GM18868 (cell line): ENCODE measurements around the gene CLEC11A.

ENCODE experiments used
- ATAC-seq: cut with Tn5 transposase; IDR thresholded peaks from one replicate; pipeline ENCODE4 v1.9.1; 2021; ENCODE audit warnings: mild to moderate bottlenecking, moderate library complexity; ENCODE audit not compliant: unreplicated experiment

Gene CLEC11A

DNA sequence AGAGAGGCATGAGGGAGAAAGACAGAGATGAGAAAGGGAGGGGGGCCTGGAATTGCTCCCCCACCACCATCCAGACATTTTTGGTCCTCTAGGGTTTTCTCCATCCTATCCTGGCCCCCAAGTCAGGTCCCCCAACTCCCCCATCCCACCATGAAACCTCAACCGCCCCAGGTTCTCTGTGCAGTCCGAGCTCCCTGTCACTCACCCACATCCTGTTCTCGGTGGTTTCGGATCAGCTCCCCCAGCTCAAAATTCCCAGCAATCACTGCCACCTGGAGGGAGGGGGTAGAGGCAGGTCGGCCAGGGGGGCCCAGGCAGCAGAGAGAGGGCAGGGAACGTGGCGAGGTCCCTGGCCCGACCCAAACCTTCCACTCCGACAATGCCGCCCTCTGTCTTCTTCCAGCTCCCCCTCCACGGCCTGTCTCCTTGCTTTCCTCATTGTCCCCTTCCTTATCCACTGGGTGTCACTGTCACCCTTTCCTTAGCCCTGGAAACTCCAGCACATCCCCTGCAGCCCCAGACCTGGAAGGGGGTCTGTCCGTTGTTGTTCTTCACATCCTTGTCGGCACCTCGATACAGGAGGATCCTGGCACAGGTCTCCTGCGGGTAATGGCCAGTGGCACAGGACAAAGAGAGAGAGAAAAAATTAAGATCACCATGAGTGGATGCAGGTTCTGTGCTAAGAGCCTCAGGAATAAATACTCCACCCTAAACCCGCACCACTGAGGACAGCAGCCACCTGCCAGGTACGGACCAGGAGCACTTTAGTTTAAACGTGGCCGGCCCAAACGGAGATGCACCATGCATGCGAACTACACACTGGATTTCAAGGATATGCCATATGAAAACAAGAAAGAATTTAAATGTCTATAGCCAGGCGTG, 19.0 kb upstream of the CLEC11A start:
- no peak for ATAC-seq

DNA sequence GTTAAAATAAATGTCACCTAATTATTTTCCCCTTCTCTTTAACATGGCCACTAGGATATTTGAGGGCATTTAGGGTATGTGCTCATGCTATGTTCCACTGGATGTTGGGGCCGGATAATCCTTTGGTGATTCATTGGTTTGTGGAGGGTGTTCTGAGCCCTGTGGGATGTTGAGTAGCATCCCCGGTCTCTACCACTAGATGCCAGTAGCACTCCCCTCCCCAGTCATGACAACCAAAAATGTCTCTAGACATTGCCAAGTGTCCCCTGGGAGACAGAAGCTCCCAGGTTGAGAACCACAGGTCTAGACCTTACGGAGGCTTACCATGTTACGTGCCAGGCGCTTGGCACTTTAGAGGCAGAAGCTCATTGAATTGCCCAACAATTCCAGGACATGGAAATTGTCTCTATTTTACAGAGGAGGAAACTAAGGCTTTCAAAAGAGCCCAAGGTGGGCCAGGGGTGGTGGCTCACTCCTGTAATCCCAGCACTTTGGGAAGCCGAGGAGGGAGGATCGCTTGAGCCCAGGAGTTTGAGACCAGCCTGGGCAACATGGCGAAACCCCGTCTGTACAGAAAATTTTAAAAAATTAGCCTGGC, 17.6 kb upstream of the CLEC11A start:
- no peak for ATAC-seq

- ATAC-seq: no peak
These were observed 16.8 kb upstream of the CLEC11A start for GRCh38 chr19:50706387-50706786.

- ATAC-seq: no peak
These were observed 14.8 kb upstream of the CLEC11A start for GRCh38 chr19:50708179-50708879.

GRCh38 chr19:50710094-50710493, 13.1 kb upstream of the CLEC11A start:
- ATAC-seq: no peak

- no peak for ATAC-seq
These were observed 12.6 kb upstream of the CLEC11A start for GRCh38 chr19:50710612-50711011.

- no peak for ATAC-seq
These were observed 12.0 kb upstream of the CLEC11A start for GRCh38 chr19:50711196-50711595.

DNA sequence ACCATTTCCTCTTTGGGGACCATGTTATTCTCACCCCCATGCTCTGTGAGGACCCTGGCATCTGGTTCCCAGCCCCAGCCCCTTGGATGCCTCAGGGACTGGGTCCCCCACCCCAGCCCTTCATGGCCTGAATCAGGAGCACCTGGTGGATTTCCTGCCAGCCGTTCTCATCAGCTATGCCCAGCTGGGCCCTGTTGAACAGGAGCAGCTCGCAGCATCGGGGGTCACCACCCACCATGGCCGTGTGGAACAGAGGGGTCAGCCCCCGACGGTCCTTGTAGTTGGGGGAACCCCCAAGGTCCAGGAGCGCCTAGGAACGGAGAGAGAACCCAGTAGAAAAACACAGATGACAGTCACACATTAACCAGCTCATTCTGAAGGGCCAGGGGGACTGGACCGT, 11.4 kb upstream of the CLEC11A start:
- ATAC-seq: no peak

GRCh38 chr19:50712833-50713232, 10.3 kb upstream of the CLEC11A start:
- no peak for ATAC-seq

GRCh38 chr19:50713556-50714236, 9.5 kb upstream of the CLEC11A start:
- no peak for ATAC-seq

- ATAC-seq: no peak
These were observed 6.8 kb upstream of the CLEC11A start for GRCh38 chr19:50716178-50717025.

- ATAC-seq: no peak
These were observed 6.0 kb upstream of the CLEC11A start for GRCh38 chr19:50717026-50717723.

DNA sequence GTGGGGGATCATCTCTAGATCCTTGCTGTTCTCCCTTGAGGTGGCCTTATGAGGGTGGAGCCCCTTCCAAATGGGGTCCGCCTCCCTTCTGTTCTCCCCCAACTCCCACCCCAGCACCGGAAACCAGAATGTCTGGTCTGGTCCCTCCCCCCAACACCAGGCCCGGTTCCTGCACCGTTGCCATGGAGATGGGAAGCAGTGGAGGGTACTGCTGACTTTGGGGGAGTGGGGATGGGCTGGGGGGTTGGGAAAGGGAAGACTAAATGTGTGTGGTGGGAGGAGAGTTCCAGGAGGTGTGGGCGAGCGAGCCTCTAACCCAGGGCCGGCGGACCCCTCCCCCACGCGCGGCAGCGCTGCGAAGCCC, 5.3 kb upstream of the CLEC11A start:
- no peak for ATAC-seq

- no peak for ATAC-seq
These were observed 4.7 kb upstream of the CLEC11A start for GRCh38 chr19:50718255-50719118.

DNA sequence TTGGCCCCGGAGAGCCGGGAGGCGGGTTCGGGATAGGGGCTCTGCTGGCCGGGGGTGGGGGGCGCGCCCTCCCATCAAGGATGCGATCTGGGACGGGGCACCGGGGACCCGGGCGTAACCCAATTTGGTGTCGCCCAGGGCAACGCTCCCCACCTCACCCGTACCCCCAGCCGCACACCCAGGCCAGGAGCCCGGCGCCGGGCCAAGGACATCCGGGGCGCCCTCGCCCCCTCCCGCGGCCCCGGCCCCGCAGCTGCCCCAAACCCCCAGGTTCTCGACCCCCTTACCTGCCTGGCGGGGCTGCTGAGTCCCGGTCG, 4.1 kb upstream of the CLEC11A start:
- ATAC-seq: no peak

GRCh38 chr19:50719566-50719965, 3.6 kb upstream of the CLEC11A start, which contains the start of gene SHANK1:
SHANK1 (minus strand) TSS chr19:50719802; CDS start chr19:50716919, 2,883 bp downstream.
- ATAC-seq: no peak

DNA sequence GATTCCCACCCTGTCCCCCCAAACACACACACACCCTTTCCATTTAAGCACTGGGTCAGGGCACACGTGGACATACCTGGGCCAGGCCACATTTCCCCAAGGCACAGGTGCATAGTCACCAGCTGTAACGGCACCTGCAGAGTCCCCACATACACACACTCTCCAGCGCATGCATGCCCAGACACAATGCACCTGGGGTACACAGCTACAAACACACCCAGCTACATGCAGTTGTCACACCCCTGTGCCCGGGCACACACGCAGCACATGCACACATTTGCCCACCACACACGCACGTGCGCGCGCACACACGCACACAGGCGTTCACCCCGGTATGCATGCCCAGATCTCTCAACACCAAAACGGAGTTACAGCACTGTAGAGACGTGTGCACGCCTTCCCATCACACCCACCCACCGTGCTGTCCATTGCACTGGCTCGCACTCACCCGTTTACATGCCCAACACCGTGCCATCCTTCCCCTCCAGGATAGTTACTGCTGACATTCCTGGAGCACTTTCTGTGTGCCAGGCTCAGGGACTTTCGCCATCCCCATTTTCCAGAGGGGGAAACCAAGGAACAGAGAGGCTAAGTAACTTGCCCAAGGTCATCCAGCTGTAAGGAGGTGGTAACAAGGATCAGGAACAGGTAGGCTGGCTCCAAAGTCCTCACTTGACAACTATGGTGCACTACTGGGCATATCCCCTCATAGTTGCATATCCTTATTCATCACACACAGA, 2.8 kb upstream of the CLEC11A start:
- no peak for ATAC-seq

DNA sequence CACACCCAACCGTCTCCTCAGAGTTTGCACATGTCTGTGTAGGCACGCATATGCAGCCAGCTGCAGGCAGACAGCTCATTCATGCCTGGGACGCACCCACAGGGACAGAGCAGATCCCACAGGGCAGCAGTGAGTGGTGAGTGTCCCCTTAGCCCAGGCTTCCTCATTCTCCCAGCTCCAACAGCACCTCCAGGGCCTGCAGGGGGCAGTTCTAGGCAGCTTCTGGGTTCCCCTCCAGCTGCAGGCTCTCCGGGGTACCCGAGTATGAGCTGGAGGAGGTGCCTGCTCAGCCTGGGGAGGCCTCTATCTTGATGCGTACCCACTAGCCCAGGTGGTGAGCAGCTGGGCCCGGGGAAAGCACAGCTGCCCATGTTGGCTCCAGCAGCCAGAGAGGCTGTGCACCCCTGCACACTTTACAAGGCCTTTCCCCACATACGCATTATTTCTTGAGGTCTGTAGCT, 2.2 kb upstream of the CLEC11A start:
- ATAC-seq: no peak
